GM12872 (cell line): ENCODE data around the gene KPNB1.

Source experiments
- CTCF ChIP-seq: IDR thresholded peaks from 3 replicates; pipeline ENCODE4 v1.5.1; 2011; ENCODE audit warnings: low read depth, mild to moderate bottlenecking, low read length, moderate library complexity; ENCODE audit not compliant: insufficient read depth

Gene KPNB1

GRCh38 chr17:47695429-47696376 is 46.0 kb downstream of the KPNB1 start:
- no peak for TF ChIP-seq CTCF

- no peak for TF ChIP-seq CTCF
These were observed 47.3 kb downstream of the KPNB1 start for GRCh38 chr17:47696717-47697642.

- no peak for TF ChIP-seq CTCF
These were observed 48.4 kb downstream of the KPNB1 start for GRCh38 chr17:47697906-47698711.

- peak; percentile 83 for TF ChIP-seq CTCF
These were observed 49.2 kb downstream of the KPNB1 start for GRCh38 chr17:47698749-47699535.

- no peak for TF ChIP-seq CTCF
These were observed 49.8 kb downstream of the KPNB1 start for GRCh38 chr17:47699536-47699840.

GRCh38 chr17:47700471-47701449 is 51.0 kb downstream of the KPNB1 start:
- TF ChIP-seq CTCF = no peak
